ENCODE results near the gene GIMD1.

Gene GIMD1

DNA sequence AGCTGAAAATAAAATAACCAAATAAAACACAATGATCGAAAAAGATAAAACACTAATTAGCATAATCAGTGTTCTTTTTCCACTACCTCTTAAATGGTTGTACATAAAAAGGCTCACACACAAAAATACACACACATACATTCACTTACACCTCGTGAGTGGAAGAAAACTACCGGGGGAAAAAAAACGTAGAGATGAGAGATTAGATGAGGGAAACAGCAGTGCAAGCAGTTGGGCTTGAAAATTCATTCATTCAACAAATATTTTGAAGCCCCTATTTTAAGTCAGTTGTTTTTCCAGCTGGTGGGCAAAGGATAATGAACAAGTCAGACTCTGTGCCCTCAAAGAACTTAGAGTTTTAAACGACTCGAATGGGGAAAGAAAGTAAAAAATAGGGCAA is 53.6 kb downstream of the GIMD1 start:
- DNase-seq (ENCODE audit: low read depth): no peak

DNA sequence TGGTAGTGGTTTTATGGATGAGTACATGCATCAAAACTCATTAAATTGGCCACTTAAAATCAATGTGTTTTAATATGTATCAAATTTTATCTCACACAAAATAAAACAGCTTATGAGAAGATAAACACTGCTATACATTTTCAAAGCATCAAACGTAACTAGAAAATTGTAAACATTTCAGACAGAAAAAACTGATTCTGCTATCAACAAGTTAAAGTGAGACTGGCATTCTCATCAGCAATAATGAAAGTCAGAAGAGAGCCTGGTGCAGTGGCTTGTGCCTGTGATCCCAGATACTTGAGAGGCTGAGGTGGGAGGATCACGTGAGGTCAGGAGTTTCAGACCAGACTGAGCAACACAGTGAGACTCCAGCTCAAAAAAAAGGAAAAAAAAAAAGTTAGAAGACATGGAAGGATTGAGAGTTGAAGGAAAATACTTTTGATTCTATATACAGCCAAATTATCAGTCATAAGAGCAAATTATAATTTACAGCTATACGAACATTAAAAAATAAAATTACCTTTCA is 55.5 kb downstream of the GIMD1 start:
- DNase-seq (ENCODE audit: low read depth): no peak

DNA sequence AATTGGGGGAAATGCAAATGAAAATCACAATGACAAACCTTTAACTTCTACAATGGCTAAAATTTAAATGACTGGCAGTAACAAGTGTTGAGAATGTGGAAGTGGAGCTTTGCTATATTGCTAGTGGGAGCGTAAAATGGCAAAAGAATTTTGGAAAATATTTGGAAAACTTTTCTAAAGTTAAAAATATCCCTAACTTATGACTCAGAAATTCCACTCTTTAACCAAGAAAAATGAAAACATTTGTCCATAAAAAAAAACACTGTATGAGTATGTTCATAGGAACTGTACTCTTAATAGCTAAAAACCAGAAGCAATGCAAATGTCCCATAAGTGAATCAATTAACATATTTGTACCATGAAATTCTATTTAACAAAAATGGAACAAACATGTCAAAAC is 56.2 kb downstream of the GIMD1 start:
- DNase-seq (ENCODE audit: low read depth): peak; percentile 47

Measured in stromal cell of bone marrow (primary cell).